ENCODE measurements around the gene TK2.
"Not testable (repeated sequence)": the region's sequence is repeated elsewhere in the genome, so short reads cannot be mapped to it uniquely, and the experiment has no call there.

TK2 gene

DNA sequence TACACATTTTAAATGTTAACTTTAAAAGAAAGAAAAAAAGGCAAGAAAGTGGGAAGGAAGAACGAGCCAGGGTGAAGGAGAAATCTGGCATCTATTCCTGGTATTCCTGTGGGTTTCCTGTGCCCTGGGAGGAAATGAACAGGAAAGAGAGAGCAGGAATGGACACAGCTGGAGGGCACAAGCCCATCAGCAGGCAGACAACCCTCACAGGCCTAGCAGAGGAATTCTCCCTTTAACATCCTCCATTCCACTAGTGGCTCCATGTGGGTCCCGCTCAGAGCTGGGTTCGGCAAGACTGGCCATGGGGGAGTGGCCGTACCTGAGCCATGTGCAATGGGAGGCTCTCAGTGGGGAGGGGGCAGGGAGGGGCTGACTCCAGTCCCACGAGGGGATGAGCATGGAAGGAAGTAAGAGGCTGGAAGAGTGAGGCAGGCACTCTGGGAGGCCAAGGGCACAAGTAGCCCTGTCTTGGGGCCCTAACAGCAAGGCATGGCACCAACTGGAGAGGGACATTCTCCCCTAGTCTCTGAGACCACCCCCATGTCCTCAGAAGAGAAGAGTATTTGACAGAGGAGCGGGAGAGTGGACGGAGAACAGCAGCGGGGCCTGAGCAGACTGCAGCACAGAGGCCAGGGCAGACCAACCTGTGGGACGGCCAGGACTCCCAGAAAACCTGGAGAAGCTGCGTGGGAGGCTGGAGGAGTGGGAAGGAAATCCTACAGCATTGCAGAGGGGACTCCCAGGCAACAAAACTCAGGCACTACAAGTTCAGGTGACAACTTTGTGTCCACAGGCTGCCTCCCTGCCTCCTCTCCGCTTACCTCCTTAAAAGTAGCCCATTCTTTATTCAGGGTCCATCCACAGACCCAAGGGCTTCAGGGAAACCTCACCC lies 30.2 kb downstream of the TK2 start:
- DNase-seq: no peak

DNA sequence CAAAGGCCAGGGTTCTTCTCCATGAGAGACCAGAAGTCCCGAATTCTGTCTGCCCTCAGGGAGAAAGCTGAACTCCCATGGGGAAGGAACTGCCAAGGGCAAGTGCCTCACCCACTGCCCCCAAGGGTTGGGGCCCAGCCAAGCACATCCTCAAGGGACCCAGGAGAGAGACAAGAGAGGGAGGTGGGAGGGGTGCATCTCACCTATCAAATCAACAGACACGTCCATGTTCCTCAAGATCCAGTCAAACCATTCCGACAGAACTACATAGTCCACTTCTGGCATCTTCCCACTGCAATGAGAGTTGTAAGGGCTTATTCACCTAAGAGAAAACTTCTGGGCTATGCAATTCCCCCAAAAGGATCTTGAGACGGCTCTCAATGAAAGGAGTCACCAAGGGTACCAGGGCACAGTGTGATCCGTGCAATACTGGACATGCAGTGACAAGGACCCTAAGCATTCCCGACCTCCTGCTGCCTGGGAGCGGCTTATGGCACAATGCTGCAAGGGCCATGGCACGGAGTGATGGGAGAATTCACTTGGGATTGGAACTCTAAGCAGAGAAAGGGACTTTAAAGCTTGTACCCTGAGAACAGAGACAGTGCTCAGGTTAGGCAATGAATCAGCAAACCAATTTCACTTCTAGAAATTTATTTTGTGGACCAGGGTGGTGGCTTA lies 32.2 kb downstream of the TK2 start:
- DNase-seq: no peak

DNA sequence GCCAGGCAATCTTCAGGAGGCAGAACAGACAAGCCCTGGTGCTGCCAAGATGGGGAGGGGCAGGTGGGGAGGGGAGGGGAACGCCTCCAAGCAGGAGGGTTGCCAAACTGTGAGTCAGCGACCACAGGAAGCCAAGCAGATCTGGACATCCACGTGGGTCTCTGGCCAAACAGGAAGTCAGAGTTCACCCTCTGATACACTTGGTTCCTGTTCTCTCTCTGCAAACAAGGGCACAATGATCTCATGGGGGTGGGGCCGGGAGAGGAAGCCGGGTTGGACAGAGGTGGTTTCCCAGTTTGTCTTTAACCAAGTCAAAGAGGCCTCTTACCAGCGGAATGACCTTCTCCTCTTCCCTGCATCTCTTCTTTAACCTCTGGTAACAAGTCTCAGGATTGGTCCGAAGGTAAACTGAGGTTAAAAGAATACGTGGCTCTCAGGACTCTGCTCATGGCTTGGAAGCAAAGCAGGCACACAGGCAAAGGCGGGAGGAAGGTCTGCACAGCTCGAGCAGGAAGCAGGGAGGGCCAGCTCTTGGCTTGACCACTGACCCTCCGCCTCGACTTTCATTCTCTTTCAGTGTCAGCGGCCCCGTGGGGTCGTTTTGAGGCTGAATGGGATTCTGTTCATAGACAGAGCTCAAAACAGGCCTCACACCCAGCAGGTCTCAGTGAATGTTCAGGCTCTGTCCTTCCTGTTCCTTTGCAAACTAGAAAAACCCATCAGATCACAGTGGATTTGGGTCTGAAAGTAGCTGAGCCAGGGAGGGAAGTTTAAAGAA lies 32.9 kb downstream of the TK2 start:
- peak; percentile 67 for DNase-seq

DNA sequence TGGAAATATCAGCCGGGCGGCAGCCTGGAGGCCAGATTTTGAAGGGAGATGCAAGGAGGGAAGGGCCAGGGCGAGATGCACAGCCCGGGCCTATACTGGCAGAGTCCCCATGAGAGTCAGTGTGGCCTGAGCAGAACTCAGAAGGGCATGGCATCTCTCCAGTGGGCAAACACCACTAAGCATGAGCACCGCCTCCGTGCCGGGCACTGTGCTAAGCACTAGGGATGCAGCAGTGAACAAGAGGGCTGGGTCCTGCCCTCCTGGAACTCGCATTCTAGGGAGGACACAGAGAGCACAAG lies 33.5 kb downstream of the TK2 start:
- no peak for DNase-seq

DNA sequence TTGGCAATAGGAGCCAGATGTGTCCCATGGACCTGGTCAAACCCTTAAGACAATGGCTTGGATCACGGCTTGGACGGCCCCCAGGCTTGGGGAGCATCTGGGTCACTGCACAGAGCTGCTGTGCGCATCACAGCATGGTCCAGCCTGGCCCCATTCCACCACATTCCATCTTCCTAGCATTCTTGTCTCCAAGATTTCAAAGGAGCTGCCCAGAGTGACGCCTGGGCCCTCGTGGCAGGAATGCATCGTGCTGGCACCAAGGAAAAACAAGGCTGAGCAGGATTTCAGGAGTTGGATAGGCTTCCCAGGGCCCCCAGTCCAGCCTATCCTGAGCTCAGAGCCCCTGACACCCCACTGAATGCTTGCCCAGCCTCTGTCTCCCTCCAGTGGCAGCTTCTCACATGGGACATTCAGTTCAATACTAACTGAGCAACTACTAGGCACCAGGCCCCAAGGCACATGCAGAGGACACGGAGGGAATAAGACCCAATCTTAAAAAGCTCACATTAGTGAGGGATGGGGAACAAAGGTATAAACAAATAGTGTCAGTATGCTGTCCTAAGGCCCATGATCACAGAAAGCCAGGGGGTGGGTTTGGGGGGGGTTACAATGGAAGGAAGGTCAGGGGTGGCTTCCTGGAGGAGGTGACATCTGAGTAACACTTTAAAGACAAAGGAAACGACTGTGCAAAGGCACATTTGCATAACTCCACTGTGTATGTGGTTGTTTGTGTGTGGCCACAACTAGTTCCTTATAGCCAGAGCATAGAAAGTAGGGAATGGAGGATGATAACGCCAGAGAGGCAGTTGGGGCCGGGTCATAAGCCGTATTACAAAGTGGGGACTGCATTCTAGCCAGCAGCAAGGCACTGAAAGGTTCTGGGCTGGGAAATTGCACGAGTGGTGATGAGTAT lies 34.1 kb downstream of the TK2 start:
- DNase-seq: no peak

DNA sequence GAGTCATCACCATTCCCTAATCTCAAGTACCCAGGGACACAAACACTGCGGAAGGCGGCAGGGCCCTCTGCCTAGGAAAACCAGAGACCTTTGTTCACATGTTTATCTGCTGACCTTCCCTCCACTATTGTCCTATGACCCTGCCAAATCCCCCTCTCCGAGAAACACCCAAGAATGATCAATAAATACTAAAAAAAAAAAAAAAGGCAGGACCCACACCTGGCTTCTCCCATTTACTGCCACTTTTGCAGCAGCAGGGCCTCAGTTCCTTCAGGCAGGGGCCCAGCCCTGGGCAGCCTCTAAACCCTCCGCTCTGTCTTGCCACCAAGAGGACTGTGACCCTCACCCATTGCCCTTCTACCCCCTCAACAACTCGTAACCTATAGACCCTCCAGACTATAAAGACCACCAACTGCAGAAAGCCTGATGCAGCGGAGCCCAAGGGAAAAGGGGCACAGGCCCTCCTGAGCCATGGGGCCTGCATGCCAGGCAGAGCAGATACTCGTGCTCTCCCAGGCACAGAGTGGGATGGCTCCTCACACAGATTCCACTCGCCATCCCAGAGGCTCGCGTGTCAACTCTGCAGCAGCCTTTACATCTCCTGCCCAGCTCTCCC lies 34.8 kb downstream of the TK2 start:
- not testable (repeated sequence) for DNase-seq

DNA sequence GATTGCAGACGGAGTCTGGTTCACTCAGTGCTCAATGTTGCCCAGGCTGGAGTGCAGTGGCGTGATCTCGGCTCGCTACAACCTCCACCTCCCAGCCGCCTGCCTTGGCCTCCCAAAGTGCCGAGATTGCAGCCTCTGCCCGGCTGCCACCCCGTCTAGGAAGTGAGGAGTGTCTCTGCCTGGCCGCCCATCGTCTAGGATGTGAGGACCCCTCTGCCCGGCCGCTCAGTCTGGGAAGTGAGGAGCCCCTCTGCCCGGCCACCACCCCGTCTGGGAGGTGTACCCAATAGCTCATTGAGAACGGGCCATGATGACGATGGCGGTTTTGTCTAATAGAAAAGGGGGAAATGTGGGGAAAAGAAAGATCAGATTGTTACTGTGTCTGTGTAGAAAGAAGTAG lies 35.5 kb downstream of the TK2 start:
- DNase-seq: not testable (repeated sequence)

DNA sequence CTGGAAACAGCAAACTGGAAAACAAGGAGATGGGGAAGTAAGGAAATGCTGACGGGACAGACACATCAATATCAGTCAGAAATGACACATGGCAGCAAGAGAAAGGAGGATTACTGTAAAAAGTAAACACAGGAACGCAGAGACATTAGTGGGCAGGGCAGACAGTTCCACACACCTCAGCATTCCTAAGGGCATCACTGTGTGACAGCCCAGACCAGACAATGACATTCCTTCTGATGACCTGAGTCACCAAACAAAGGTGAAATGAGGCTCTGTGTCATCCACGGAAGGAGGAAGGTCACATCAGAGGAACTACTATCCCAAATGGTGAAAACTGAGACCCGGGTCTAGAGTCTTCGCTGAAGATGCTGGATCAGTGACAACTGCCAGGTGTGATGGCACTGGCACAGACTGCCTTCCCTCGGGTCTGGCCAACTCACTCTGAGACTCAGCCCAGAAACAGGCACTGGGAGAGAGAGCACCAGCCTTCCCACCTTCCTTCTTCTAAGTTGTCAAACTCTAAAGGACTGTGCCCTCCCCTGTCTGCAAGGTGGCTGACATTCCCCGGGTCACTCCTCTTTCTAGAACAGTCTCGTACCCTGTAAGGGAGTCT lies 36.7 kb downstream of the TK2 start:
- no peak for DNase-seq

DNA sequence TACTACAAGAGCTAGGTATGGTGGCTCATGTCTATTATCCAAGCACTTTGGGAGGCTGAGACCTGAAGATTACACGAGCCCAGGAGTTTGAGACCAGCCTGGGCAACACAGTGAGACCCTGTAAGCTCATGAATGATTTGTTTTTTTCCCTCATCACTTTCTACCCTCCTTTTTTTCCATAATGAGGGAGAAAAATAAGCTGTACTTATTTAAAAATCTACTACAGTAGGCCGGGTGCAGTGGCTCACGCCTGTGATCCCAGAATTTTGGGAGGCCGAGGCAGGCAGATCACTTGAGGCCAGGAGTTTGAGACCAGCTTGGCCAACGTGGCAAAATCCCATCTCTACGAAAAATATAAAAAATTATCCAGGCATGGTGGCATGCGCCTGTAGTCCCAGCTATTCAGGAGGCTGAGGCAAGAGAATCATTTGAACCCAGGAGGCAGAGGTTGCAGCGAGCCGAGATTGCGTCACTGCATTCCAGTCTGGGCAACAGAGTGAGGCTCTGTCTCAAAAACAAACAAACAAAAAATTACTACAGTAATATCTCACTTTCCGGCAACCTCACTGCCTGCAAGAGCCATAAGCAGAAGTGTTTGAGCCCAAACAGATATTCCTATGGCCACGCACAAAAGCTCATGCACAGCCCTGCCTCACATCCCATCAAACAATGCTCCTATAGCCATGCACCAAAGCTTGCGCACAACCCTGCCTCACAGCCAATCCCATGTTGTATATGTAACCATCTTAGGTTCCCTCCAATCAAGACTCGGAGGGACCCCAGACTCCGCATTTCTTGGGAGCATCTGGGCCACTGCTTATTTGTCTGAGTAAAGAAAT lies 37.4 kb downstream of the TK2 start:
- DNase-seq: no peak

DNA sequence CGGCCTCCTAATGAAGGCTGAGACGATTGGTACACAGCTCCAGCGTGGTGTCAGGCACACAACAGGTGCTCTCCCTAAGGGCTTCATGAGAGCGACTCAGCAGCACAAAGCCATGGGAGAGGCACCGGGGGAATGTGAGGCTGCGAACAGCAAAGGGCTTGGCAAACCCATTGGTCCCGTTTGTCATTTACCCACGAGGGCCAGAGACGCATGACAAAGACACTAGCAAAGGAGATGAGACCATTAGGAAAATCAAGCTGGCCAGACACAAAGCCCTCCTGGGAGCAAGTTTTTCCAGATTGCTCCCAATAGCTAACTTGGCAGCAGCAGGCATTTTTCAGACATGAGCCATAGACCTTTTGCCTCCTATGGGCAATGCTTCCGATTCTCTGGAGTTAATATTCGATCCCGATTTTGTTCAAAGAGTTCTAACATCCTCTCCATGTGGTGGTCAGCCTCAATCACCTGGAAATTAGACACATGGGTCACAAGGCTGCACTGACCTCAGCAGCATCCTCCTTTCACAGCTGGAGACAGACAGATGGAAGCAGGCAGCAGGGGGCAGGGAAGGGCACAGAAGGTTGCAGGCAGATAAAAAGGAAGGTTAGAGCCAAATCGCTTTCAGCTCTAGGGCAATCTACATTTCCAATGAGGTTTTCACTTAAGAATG lies 38.2 kb downstream of the TK2 start:
- no peak for DNase-seq

DNA sequence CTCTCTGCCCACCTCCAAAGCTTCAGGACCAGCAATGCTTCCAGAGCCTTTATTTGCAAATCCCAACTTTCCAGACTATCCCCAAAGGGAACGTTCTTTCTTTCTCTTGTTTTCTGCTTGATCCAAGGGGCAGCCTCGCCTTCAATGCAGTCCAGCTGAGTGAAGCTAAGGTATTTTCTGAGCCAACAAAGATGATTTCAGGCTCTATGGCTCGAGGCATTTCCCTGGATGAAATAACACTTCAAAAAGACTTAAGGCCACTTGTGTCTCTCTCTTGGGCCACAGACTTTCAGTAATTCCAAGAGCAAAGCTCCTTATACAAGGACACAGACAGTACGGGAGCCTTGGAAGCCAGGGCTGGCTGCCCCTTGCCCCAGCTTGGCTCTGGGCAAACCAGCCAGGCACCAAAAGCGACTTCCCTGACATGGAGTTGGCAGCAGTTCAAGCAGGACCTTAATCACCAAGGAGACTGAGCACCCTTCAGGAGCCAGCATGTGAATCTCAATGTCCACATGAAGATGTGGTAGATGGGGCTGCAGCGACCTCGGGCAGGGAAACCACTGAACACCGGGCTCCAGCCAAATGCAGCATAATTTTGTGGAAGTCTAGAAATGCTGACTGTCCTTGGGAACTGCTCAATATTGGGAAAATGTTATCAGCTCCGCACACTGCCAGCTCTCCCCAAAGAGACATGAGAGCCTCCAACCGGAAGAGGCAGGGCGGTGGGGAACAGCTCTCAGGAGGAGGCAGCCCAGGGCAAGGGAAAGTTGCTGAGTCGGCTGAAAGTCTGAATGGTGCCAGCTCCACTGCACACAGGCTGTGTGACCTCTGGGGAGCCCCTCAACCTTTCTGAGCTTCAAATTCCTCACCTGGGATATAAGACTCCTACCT lies 39.0 kb downstream of the TK2 start:
- no peak for DNase-seq

DNA sequence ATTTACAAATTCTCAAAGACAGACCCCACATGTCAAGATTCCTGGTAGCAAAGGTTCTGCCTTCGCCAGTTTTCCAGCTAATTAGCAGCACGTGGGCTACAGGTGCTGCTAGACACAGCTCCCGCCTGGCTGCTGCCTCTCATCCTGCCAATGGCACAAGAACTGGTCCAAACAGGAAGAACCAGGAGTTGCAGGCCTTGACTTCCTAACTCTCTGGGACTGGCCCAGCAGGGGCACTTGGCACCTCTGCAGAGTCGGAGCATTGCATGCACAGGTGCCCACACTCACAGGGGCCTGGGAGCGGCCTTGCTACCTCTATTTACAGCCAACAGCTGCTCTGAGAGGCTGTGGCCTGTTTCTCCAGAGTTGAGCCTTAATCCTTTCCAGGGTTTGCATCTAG lies 39.6 kb downstream of the TK2 start:
- DNase-seq: no peak

DNA sequence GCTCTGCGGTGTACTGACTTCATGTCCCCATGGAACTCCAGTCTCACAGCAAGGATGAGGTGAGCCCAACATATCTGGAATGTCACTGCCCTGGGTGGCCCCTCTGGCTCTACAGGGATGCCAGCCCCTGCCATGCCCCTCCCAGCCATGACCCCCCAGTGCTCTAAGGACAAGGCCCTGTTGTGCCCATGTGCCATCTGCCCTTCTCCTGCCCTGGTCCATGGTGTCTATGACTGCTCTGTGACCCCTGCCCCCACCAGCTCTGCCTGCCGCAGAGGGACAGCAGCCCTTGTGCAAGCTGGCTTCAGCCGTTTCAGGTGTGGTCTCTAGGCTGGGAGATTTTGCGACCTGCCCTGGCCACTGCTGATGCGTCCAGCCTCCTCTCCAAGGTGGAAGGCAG lies 40.3 kb downstream of the TK2 start:
- no peak for DNase-seq

DNA sequence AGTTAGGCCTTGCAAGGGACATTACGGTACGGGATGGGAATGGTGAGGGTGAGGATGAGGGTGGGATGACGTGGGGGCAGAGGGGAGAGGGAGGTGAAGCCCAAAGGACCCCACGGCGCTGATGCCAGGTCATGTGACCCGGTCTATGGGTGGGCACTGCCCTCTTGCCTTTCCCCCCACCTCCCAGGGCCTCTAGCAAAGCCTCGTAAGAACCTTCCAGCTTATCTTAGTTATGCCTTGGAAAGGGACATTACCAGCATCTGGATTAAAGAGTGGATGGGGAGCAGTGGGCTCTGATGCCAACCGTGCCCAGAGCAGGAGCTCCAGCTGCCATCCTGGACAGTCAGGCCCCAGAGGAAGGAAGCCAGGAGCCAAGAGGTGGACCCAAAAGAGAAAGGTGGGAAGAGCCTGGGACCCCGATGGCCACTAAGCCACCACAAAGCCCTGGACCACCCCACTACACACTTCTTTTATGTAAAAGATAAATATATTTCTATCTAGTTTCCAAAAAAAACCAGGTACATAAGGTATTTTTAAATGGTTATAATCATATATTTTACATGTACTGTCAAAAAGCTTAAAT lies 40.9 kb downstream of the TK2 start:
- DNase-seq: no peak

DNA sequence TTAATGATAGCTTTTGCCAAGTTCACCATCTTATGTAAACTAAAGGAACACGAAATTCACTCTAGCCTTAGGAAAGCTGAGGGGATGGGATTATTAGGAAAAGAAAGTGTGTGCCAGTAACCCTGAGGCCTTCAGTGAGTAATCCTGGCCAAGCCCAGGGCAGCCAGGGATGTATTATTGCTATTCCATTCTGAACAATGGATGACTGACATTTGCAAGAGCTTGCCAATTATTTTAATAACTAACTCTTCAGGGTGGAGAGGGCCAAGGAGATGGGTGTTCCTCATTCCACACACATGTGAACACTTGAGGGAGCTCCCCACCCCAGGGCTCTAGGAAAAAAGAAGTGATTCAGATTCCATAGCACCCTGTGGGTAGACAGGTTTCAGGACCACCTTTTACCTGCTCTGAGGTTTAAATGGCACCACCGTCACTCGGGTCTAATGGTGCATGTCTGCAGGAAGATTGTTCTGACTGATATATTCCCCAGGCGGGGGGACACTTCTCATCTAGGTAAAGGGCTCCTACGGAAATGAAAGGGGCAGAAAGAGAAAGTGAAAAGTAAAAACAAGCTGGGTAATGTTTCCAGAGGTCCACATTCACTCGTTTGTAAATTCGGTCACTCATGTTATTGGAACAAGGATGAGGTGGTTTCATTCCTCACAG lies 41.5 kb downstream of the TK2 start:
- no peak for DNase-seq

DNA sequence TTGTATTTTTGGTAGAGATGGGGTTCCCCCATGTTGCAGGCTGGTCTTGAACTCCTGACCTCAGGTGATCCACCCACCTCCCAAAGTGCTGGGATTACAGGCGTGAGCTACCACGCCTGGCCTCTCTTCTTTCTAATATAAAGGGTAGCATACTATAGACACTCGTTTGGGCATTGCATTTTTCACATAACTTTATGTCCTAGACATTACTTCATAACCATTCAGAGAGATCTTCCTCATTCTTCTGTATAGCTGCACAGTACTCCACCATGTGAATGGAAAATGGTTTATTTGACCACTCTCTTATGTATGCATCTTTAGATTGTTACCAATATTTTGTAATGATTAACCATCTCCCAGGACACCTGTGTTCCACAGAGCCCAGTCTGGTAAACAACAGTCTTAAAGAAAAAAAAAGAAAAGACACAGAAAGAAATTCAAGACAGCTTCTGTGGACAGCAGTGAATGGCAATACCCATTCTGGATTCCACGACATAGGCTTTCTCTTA lies 42.1 kb downstream of the TK2 start:
- DNase-seq: no peak

DNA sequence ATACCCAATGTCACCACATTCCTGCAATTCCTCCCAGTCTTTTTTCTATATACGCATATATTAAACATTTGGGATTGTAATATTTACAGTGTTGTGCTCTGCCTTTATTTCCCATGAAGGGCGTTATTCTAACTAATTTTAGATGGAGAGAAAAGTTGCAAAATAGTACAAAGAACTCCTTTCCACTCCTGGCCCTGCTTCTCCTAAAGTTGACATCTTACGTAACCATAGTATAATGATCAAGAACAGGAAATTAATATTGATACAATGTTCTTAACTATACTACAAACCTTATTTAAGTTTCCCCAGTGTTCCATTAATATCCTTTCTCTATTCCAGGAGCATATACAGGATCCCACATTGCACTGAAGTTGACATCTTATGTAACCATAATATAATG lies 46.3 kb downstream of the TK2 start:
- DNase-seq: no peak

DNA sequence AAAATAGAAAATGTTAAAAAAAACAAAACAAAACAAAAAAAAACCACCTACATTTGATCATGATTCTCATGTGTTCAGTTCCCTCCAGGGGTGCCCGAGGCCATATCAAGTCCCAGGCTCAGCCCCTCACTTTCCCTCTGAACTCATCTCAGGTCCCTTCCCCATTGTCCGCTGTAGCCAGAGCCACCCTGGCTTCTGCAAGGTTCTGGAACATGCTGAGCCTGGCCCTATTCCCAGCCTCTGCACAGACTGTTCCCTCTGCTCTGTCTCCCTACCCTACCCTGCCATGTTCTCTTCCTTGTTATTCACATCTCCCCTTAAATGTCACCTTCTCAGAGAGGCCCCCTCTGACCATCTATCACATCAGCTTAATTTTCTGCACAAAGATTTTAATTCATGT lies 46.9 kb downstream of the TK2 start:
- DNase-seq: no peak

Data from T-helper 9 cell (primary cell).